Measurements from ENCODE around the gene MOB3A. TPM values are rescaled to one million over a fixed set of nuclear protein-coding genes. Genes with fewer than 3 reads are reported as not detected.

The MOB3A gene
- total RNA-seq, 1 donor from 2014 or later: 69.2 TPM

DNA sequence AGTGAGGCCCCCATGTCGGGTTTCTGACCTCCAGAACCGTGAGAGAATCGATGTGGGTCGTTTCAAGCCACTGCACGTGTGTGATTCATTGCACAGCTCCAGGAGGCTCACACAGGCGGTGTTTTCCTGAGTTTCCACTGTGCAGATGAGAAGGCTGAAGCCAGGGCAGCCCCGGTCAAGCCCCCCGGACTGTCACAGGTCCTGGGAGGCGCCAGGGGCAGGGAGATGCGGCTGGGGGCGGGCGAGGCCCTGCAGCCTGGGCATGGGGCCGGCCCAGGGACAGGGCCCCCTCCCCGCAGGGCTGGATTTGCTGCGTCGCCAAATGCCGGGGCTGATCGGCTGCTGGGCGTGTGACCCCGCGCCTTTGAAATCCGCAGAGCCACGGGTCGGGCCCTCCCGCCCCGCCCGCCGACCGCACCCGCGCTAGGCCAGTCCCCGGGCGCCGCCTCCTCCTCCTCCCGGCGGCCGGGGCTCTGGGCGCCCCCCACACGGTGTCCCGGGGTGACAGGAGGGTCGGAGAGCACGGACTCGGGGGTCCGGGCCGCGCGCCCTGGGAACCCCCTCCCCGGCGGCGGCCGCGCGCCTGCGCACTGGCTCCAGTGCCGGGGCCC lies 35.1 kb downstream of the MOB3A start:
- Histone ChIP-seq H3K4me1 (peaks cover 71% of the 10 kb centered on the region), H3K27me3 (ENCODE audit: low read depth) (no peaks in the 10 kb centered on the region), H3K36me3 (no peaks in the 10 kb centered on the region), H3K27ac (peak overlapping the region; percentile 100), H3K9me3 (no peaks in the 10 kb centered on the region), H3K4me3 (peak overlapping the region; percentile 79)
- TF ChIP-seq, protein P1, sequence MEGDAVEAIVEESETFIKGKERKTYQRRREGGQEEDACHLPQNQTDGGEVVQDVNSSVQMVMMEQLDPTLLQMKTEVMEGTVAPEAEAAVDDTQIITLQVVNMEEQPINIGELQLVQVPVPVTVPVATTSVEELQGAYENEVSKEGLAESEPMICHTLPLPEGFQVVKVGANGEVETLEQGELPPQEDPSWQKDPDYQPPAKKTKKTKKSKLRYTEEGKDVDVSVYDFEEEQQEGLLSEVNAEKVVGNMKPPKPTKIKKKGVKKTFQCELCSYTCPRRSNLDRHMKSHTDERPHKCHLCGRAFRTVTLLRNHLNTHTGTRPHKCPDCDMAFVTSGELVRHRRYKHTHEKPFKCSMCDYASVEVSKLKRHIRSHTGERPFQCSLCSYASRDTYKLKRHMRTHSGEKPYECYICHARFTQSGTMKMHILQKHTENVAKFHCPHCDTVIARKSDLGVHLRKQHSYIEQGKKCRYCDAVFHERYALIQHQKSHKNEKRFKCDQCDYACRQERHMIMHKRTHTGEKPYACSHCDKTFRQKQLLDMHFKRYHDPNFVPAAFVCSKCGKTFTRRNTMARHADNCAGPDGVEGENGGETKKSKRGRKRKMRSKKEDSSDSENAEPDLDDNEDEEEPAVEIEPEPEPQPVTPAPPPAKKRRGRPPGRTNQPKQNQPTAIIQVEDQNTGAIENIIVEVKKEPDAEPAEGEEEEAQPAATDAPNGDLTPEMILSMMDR (IDR thresholded peaks at IDR 0.05): no peak
- intact Hi-C loops (cut with DNase I): no loop called here
- peak; percentile 85 for DNase-seq
- peak; percentile 62 to 67 for ATAC-seq

- peaks cover 80% of the 10 kb centered on the region for H3K4me1 ChIP-seq
- intact Hi-C loops (cut with DNase I): no loop called here
- ATAC-seq: peak; percentile 76 to 80
- no peaks in the 10 kb centered on the region for H3K27me3 ChIP-seq (ENCODE audit: low read depth)
- TF ChIP-seq, protein P1 (IDR thresholded peaks at IDR 0.05): no peak
- H3K27ac ChIP-seq: peak overlapping the region; percentile 100
- H3K9me3 ChIP-seq: no peaks in the 10 kb centered on the region
- H3K36me3 ChIP-seq: no peaks in the 10 kb centered on the region
- peak; percentile 92 for DNase-seq
- H3K4me3 ChIP-seq: peak overlapping the region; percentile 79
Observed at GRCh38 chr19:2059422-2060201, 36.5 kb downstream of the MOB3A start.

DNA sequence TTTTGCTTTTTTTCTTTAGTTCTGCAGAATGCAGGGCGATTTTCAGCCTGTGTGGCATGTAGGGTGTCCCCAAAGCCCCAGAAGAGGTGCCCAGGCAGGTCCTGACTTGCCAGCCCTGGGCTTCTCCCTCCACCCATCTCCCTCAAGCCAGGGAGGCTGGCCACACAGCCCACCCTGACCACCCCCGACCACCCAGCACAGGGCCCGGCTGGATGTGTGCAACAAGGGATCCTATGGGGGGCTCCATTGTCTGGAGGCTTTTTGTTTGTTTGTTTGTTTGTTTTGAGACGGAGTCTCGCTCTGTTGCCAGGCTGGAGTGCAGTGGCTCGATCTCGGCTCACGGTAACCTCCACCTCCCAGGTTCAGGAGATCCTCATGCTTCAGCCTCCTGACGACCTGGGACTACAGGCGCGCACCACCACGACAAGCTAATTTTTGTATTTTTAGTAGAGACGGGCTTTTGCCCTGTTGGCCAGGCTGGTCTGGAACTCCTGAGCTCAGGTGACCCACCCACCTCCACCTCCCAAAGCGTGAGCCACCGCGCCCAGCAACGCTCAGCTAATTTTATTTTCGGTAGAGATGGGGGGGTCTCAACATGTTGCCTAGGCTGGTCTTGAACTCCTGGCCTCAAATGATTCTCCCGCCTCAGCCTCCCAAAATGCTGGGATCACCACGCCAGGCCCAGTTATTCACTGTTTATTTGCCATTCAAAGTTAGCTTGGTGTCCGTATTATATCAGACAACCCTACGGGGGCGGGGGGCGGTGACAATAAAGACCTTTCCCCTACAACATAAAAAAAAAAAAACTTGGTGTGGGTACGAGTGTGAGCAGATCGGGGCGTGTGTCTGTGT lies 37.3 kb downstream of the MOB3A start:
- no peak for ATAC-seq
- Histone ChIP-seq H3K4me3 (peak overlapping the region; percentile 79), H3K27ac (peak overlapping the region; percentile 100), H3K27me3 (ENCODE audit: low read depth) (no peaks in the 10 kb centered on the region), H3K36me3 (no peaks in the 10 kb centered on the region), H3K4me1 (peaks cover 80% of the 10 kb centered on the region), H3K9me3 (no peaks in the 10 kb centered on the region)
- intact Hi-C loops (cut with DNase I): no loop called here
- TF ChIP-seq, protein P1 (IDR thresholded peaks at IDR 0.05): no peak
- no peak for DNase-seq

DNA sequence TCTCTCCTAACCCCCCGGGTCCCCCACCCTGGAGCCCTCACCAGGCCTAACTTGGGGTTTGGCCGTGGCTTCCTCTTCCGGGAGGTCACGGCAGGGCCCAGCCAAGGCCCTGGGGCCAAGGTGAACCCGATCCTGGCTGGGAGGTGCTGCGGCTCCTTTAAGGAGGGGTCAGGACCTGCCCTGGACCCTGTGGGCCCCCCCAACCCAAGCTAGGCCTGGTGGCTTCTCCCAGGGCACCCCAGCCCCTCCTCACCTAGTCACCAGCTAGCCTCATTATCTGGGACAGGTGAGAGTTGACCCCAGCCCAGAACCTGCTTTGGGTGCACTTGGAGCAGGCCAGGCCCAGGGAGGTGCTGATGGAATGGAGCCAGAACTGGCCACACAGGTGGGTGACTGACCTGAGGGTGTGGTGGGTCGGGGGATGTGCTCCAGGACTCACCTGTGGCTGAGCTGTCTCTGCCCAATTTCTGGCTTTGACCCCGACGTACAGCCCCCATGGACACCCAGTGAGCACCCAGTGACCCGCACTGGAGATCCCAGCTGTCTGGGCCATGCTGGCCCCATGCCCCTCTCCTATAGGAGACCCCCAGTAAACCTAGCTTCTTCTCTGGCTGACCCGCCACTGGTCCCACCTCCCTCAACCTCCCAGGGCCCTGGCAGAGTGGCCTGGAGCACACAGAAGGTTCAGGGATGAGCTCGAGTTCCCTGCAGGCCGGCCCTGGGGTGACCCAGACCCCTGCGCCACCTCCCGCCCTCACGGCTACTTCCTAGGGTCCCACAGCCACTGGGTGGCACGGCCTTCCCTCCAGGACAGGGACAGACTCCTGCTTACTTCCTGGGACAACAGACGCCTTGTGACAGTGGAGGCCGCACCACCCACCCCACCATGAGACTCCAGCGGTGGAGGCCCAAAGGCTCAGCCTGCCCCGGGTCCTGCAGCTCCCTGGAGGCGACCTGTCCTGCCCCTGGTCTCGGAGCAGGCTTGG lies 38.3 kb downstream of the MOB3A start:
- ATAC-seq: no peak
- no peaks in the 10 kb centered on the region for H3K9me3 ChIP-seq
- no peaks in the 10 kb centered on the region for H3K36me3 ChIP-seq
- no peaks in the 10 kb centered on the region for H3K27me3 ChIP-seq (ENCODE audit: low read depth)
- TF ChIP-seq, protein P1 (IDR thresholded peaks at IDR 0.05): no peak
- H3K27ac ChIP-seq: peak overlapping the region; percentile 100
- no peak for DNase-seq
- intact Hi-C loops (cut with DNase I): no loop called here
- peaks cover 81% of the 10 kb centered on the region for H3K4me1 ChIP-seq
- H3K4me3 ChIP-seq: no peak overlapping the region
